GM21515 (cell line): ENCODE data around the gene HMCN2.

Source experiments
- ATAC-seq: cut with Tn5 transposase; IDR thresholded peaks from one replicate; pipeline ENCODE4 v1.9.1; 2021; ENCODE audit not compliant: unreplicated experiment

HMCN2 gene

GRCh38 chr9:130345009-130345896 lies 79.7 kb downstream of the HMCN2 start:
- no peak for ATAC-seq

- ATAC-seq = no peak
These were observed 80.4 kb downstream of the HMCN2 start for GRCh38 chr9:130345897-130346385.

- no peak for ATAC-seq
These were observed 80.9 kb downstream of the HMCN2 start for GRCh38 chr9:130346431-130346830.

GRCh38 chr9:130347036-130347435 lies 81.5 kb downstream of the HMCN2 start:
- ATAC-seq = no peak

- ATAC-seq = no peak
These were observed 82.4 kb downstream of the HMCN2 start for GRCh38 chr9:130347931-130348330.

- ATAC-seq = no peak
These were observed 82.8 kb downstream of the HMCN2 start for GRCh38 chr9:130348341-130348740.

- ATAC-seq = no peak
These were observed 83.3 kb downstream of the HMCN2 start for GRCh38 chr9:130348881-130349280.

- no peak for ATAC-seq
These were observed 83.8 kb downstream of the HMCN2 start for GRCh38 chr9:130349398-130349797.

GRCh38 chr9:130351343-130351742 lies 85.8 kb downstream of the HMCN2 start:
- ATAC-seq = no peak

- ATAC-seq = no peak
These were observed 86.5 kb downstream of the HMCN2 start for GRCh38 chr9:130352081-130352480.

- ATAC-seq = no peak
These were observed 87.2 kb downstream of the HMCN2 start for GRCh38 chr9:130352586-130353285.

GRCh38 chr9:130354378-130354777 lies 88.8 kb downstream of the HMCN2 start:
- ATAC-seq = no peak

GRCh38 chr9:130354806-130355205 lies 89.2 kb downstream of the HMCN2 start:
- no peak for ATAC-seq

- ATAC-seq = no peak
These were observed 90.5 kb downstream of the HMCN2 start for GRCh38 chr9:130356033-130356432.

- ATAC-seq = no peak
These were observed 91.5 kb downstream of the HMCN2 start for GRCh38 chr9:130356877-130357584.

- no peak for ATAC-seq
These were observed 93.4 kb downstream of the HMCN2 start for GRCh38 chr9:130358928-130359327.

GRCh38 chr9:130359819-130360218 lies 94.3 kb downstream of the HMCN2 start:
- no peak for ATAC-seq

GRCh38 chr9:130360672-130361071 lies 95.1 kb downstream of the HMCN2 start:
- ATAC-seq = no peak

- no peak for ATAC-seq
These were observed 96.4 kb downstream of the HMCN2 start for GRCh38 chr9:130361873-130362362.

- no peak for ATAC-seq
These were observed 97.1 kb downstream of the HMCN2 start for GRCh38 chr9:130362691-130363090.

GRCh38 chr9:130363755-130364404 lies 98.3 kb downstream of the HMCN2 start:
- no peak for ATAC-seq
